Keratinocyte (primary cell): ENCODE results near the gene GDF9. TPM values are rescaled to one million over a fixed set of nuclear protein-coding genes. Genes with fewer than 3 reads are reported as not detected.
A peak's percentile ranks its signal among the peaks of the same experiment; 100 is the strongest.

Experiments used
- DNase-seq: peaks from one replicate; pipeline ENCODE4 v3.0.0-alpha.2; 2011; ENCODE audit warnings: low read depth, missing footprints, low spot score
- FAIRE-seq: peaks from 2 replicates; lab custom pipeline; 2011; peaks lifted over from hg19 to GRCh38; lab: Jason Lieb, UNC
- H2AFZ ChIP-seq: 2 replicates; pipeline ENCODE4 v1.6.0; 2012; ENCODE audit warnings: low read length, control low read depth, inconsistent platforms; ENCODE audit not compliant: control insufficient read depth
- H3K27ac ChIP-seq: 2 replicates; pipeline ENCODE4 v1.5.1; 2011; ENCODE audit warnings: low read length; ENCODE audit not compliant: control insufficient read depth, insufficient read depth
- H3K27me3 ChIP-seq: 3 replicates; pipeline ENCODE4 v1.6.0; 2011; ENCODE audit warnings: low read length; ENCODE audit not compliant: control insufficient read depth, insufficient read depth; ENCODE audit errors: extremely low read depth
- H3K36me3 ChIP-seq, 2 experiments: 2 replicates in 1 of 2; 3 replicates in 1 of 2; pipeline ENCODE4 v1.5.1; 2011; ENCODE audit warnings: low read length in 2 of 2, mild to moderate bottlenecking in 1 of 2; ENCODE audit not compliant: control insufficient read depth in 2 of 2, insufficient read depth in 2 of 2; ENCODE audit errors: extremely low read depth in 1 of 2
- H3K4me1 ChIP-seq: 3 replicates; pipeline ENCODE4 v1.5.1; 2011; ENCODE audit warnings: low read length; ENCODE audit not compliant: control insufficient read depth, insufficient read depth; ENCODE audit errors: extremely low read depth
- H3K4me2 ChIP-seq: 3 replicates; pipeline ENCODE4 v1.6.0; 2011; ENCODE audit warnings: low read depth, low read length; ENCODE audit not compliant: control insufficient read depth, insufficient read depth; ENCODE audit errors: extremely low read depth
- H3K4me3 ChIP-seq, 3 experiments: fragments of 200-600 bp in 1 of 3; sonication (generic) in 1 of 3; 2 replicates in 2 of 3; 3 replicates in 1 of 3; pipeline ENCODE4 v1.5.1; 2011 to 2016; ENCODE audit warnings: low read length in 3 of 3, mild to moderate bottlenecking in 3 of 3, control low read depth in 2 of 3, inconsistent platforms in 1 of 3, low read depth in 1 of 3, mixed read lengths in 1 of 3, mixed run types in 1 of 3, moderate library complexity in 1 of 3; ENCODE audit not compliant: control insufficient read depth in 2 of 3, insufficient read depth in 2 of 3; ENCODE audit errors: extremely low read depth in 1 of 3
- H3K79me2 ChIP-seq: 2 replicates; pipeline ENCODE4 v1.6.0; 2012; ENCODE audit warnings: low read length; ENCODE audit not compliant: control insufficient read depth, insufficient read depth
- H3K9ac ChIP-seq: 3 replicates; pipeline ENCODE4 v1.6.0; 2011; ENCODE audit warnings: low read length; ENCODE audit not compliant: control insufficient read depth, insufficient read depth; ENCODE audit errors: extremely low read depth
- H3K9me1 ChIP-seq: 3 replicates; pipeline ENCODE4 v1.6.0; 2011; ENCODE audit warnings: low read length; ENCODE audit not compliant: control insufficient read depth, insufficient read depth; ENCODE audit errors: extremely low read depth
- H3K9me3 ChIP-seq: 2 replicates; pipeline ENCODE4 v1.5.1; 2012; ENCODE audit warnings: low read depth, low read length; ENCODE audit not compliant: control insufficient read depth
- H4K20me1 ChIP-seq: 3 replicates; pipeline ENCODE4 v1.6.0; 2011; ENCODE audit warnings: low read length; ENCODE audit not compliant: control insufficient read depth, insufficient read depth; ENCODE audit errors: extremely low read depth
- CTCF ChIP-seq, 3 experiments: IDR thresholded peaks in 1 of 3; conservative IDR thresholded peaks in 1 of 3; optimal IDR thresholded peaks in 1 of 3; 2 replicates in 2 of 3; 3 replicates in 1 of 3; pipeline versions ENCODE3 to v1.5.1; 2011; ENCODE audit warnings: low read length in 3 of 3, mild to moderate bottlenecking in 3 of 3, moderate library complexity in 2 of 3, control low read depth in 1 of 3, inconsistent platforms in 1 of 3; ENCODE audit not compliant: insufficient read depth in 2 of 3; ENCODE audit errors: extremely low read depth in 1 of 3
- EZH2 ChIP-seq: IDR thresholded peaks from one replicate; pipeline ENCODE4 v1.6.1; 2012; ENCODE audit warnings: inconsistent platforms, mild to moderate bottlenecking, low read length, moderate library complexity
- dilution Hi-C: fragments of 300-500 bp; cut with MboI; formaldehyde crosslinking; loops from one replicate; pipeline ENCODE4 v1.7.0; 2020; ENCODE audit warnings: low sequenced_read_pairs; ENCODE audit not compliant: extremely low pct_ligation_motif_present
- polyA plus RNA-seq, 5 experiments: library from polyadenylated mRNA; depleted of rRNA in 3 of 5; stranded (reverse) in 3 of 5; stranded (forward) in 1 of 5; unstranded in 1 of 5; fragments of >200 nt; gene quantifications; 1 replicate in 1 of 5; 2 replicates in 3 of 5; 3 replicates in 1 of 5; pipeline versions ENCODE4 v1.2.1 to v1.2.3, GENCODE V29; 2011 to 2012; ENCODE audit warnings: missing spikeins in 2 of 5, low read depth in 1 of 5, low replicate concordance in 1 of 5

Gene GDF9
- polyA plus RNA-seq, 1 donor (not counting 4 experiments of a cell fraction or from before 2014, with no cell fraction given), result 0.21 TPM

DNA sequence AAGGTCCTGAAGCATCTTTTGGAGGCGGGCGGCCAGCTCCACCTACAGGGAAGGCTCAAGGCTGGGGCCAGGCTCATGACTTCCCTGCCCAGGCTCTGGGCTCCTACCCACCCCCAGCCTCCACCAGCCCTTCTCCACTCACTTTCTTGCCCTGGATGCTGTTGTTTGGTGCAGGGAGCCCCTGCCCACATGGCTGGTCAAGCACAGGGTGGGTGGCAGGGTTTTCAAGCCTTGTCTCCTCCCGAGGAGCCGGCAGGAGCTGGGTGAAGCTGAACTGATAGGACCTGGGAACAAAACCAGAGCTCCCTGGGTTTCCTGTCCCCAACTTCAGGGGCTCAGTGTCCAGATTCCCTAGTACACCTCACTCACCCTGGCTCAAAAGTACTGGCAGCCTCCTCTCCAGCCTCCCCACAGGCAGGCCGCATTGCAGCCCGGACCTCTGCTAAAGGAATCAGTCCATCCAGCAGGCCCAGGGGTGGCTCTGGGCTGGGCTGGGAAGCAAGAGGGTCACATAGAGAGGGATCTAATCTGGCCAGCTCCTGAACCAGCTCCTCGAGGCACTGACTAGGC, 42.7 kb downstream of the GDF9 start:
- no peaks in the 10 kb centered on the region for H3K36me3 ChIP-seq
- H3K27ac ChIP-seq, result no peak overlapping the region
- H2AFZ ChIP-seq, result peak overlapping the region; percentile 63
- H3K9ac ChIP-seq, result no peak overlapping the region
- no peaks in the 10 kb centered on the region for H3K9me1 ChIP-seq
- dilution Hi-C loops, result no loop called here
- peaks cover 31% of the 10 kb centered on the region for H3K27me3 ChIP-seq
- no peaks in the 10 kb centered on the region for H3K4me1 ChIP-seq
- FAIRE-seq (no peak), DNase-seq (no peak)
- H3K4me2 ChIP-seq, result peak overlapping the region; percentile 58
- H4K20me1 ChIP-seq, result no peaks in the 10 kb centered on the region
- no peaks in the 10 kb centered on the region for H3K9me3 ChIP-seq
- no peaks in the 10 kb centered on the region for H3K79me2 ChIP-seq
- TF ChIP-seq EZH2 (no peak), CTCF (optimal IDR thresholded peaks at IDR 0.05 in 1 of 3, IDR thresholded peaks at IDR 0.05 in 1 of 3, conservative IDR thresholded peaks at IDR 0.05 in 1 of 3; ENCODE audit: extremely low read depth in 1 of 3, insufficient read depth in 2 of 3, low read length in 3 of 3) (no peak)
- no peak overlapping the region for H3K4me3 ChIP-seq

GRCh38 chr5:132822650-132823480, 43.4 kb downstream of the GDF9 start:
- Histone ChIP-seq H3K36me3 (no peaks in the 10 kb centered on the region), H3K27me3 (peaks cover 32% of the 10 kb centered on the region), H3K9me3 (no peaks in the 10 kb centered on the region), H3K4me1 (no peaks in the 10 kb centered on the region), H3K9ac (no peak overlapping the region), H3K79me2 (no peaks in the 10 kb centered on the region), H3K4me3 (no peak overlapping the region), H4K20me1 (no peaks in the 10 kb centered on the region), H3K4me2 (peak overlapping the region; percentile 58), H2AFZ (peak overlapping the region; percentile 63), H3K27ac (no peak overlapping the region), H3K9me1 (no peaks in the 10 kb centered on the region)
- FAIRE-seq (no peak), DNase-seq (no peak)
- TF ChIP-seq CTCF (optimal IDR thresholded peaks at IDR 0.05 in 1 of 3, IDR thresholded peaks at IDR 0.05 in 1 of 3, conservative IDR thresholded peaks at IDR 0.05 in 1 of 3; ENCODE audit: extremely low read depth in 1 of 3, insufficient read depth in 2 of 3, low read length in 3 of 3) (peak in 1 of 3 experiments; percentile 18), EZH2 (no peak)
- dilution Hi-C loops, result no loop called here
